Measurements from ENCODE around the gene UBASH3A.

DNA sequence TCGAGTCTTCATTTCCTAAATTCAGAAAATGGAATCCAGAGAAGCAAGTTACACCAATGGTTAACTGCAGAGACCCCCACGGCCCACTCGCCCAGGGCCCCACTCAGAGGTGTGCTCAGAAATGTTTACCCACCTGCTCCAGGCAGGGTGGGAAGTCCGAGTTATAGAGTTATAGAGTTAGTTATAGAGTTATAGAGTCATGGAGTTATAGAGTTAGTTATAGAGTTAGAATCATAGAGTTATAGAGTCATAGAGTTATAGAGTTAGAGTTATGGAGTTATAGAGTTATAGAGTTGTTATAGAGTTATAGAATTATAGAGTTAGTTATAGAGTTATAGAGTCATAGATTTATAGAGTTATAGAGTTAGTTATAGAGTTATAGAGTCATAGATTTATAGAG is 31.7 kb downstream of the UBASH3A start:
- TF ChIP-seq, protein P1, sequence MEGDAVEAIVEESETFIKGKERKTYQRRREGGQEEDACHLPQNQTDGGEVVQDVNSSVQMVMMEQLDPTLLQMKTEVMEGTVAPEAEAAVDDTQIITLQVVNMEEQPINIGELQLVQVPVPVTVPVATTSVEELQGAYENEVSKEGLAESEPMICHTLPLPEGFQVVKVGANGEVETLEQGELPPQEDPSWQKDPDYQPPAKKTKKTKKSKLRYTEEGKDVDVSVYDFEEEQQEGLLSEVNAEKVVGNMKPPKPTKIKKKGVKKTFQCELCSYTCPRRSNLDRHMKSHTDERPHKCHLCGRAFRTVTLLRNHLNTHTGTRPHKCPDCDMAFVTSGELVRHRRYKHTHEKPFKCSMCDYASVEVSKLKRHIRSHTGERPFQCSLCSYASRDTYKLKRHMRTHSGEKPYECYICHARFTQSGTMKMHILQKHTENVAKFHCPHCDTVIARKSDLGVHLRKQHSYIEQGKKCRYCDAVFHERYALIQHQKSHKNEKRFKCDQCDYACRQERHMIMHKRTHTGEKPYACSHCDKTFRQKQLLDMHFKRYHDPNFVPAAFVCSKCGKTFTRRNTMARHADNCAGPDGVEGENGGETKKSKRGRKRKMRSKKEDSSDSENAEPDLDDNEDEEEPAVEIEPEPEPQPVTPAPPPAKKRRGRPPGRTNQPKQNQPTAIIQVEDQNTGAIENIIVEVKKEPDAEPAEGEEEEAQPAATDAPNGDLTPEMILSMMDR (IDR thresholded peaks at IDR 0.05): no peak
- no peak for TF ChIP-seq EZH2 (IDR thresholded peaks at IDR 0.05)
